HG03280 (cell line): Measurements from ENCODE around the gene PLK4.
"Not testable (repeated sequence)": the region's sequence is repeated elsewhere in the genome, so short reads cannot be mapped to it uniquely, and the experiment has no call there.

Experiments used
- ATAC-seq: cut with Tn5 transposase; IDR thresholded peaks from one replicate; pipeline ENCODE4 v1.9.1; 2021; ENCODE audit warnings: mild to moderate bottlenecking, moderate library complexity; ENCODE audit not compliant: unreplicated experiment

Gene PLK4

DNA sequence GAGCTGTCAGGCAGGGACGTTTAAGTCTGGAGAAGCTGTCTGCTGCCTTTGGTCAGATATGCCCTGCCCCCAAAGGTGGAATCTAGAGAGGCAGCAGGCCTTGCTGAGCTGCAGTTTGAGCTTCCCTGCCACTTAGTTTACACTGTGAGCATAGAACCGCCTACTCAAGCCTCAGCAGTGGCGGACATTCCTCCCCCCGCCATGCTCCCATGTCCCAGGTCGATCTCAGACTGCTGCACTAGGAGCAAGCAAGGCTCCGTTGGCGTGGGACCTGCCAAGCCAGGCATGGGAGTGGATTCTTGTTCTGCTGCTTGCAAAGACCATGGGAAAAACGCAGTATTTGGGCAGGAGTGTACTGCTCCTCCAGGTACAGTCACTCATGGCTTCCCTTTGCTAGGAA, 24.3 kb downstream of the PLK4 start:
- ATAC-seq = no peak

DNA sequence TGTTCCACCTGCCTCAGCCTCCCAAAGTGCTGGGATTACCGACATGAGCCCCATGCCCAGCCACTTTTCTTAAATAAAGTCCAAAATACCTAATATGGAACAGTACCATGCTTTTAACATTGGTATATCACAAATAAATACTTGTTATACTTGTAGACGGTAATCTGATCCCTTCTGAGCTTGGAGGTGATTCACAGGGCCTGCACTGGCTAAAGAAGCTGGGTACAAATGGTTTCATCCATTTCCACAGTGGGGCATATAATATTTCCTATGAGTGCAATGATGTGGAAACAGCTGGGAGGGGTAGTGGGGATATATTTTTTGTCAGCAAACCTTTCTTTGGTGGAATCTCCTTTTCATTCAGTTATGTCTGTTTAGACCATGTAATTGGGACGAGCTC, 35.8 kb downstream of the PLK4 start:
- no peak for ATAC-seq

DNA sequence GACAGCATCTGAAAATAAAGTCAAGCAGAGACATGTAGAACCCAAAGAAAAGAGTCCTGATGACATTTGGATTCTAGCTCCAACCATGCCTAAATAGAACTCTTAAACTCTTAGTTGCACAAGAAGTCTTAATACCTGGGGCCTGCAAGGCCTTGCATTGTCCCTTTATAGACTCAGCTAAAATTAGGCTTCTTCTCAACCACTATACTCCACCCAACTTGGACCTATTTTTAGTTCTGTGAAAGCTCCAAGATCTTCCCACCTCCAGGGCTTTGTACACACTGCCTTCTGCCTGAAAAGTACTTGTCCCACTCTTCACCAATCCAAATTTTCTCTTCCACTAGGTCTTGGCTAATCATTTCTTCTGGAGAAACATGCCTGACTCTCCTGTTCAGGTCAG, 36.5 kb downstream of the PLK4 start:
- ATAC-seq = no peak

DNA sequence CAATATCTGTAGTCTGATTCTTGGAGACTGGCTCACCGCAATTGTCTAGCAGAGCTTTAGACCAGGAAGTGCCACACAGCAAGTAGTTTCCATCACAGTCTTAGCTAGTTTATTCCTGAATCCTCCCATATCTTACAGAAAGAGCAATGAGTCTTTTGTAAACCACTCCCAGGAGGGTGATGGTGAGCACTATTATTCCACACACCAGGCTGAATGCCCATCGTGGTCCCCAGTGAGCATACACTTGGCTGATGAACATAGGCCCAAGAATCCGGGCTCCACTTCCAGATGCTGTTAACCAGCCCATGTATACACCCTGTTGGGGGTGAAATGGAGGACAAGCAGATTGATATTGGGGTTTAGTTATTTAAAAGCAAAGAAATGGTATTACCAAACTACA, 39.8 kb downstream of the PLK4 start:
- ATAC-seq = no peak

- ATAC-seq = no peak
These were observed 41.5 kb downstream of the PLK4 start for GRCh38 chr4:127922226-127922625.

DNA sequence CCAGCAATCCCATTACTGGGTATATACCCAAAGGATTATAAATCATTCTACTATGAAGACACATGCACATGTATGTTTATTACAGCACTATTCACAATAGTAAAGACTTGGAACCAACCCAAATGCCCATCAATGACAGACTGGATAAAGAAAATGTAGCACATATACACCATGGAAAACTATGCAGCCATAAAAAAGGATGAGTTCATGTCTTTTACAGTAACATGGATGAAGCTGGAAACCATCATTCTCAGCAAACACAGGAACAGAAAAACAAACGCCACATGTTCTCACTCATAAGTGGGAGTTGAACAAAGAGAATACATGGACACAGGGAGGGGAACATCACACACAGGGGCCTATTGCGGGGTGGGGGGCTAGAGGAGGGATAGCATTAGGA, 45.0 kb downstream of the PLK4 start:
- not testable (repeated sequence) for ATAC-seq

DNA sequence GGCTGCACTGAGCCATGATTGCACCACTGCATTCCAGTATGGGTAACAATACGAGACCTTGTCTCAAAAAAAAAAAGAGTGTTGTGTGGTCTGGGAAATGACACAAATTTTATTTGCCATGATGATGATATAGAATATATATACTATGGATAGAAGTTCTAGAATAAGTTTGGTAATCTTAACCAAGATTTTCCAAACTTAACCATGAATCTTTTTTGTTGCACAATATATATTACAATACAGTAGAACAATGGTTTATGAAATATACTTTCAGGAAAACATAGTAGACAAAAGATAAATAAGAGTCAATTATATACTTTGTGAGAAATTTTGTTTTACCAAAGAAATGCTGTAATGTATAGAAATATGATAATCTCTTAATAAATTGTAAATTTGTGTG, 49.5 kb downstream of the PLK4 start:
- ATAC-seq = no peak

DNA sequence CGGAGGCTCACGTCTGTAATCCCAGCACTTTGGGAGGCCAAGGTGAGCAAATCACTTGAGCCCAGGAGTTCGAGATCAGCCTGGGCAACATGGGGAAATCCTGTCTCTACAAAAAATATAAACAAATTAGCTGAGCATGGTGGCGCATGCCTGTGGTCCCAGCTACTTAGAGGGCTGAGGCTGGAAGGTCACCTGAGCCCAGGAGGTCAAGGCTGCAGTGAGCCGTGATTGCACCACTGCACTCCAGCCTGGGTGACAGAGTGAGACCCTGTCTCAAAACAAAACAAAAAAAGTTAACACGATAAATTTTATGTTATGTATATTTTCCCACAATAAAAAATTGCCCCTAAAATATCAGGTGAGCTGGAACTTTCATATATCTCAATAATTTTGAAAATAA, 51.1 kb downstream of the PLK4 start:
- ATAC-seq = not testable (repeated sequence)

- ATAC-seq = no peak
These were observed 56.3 kb downstream of the PLK4 start for GRCh38 chr4:127936974-127937373.
